HG02610 (cell line): Measurements from ENCODE around the gene CCDC51.
"Not testable (repeated sequence)": the region's sequence is repeated elsewhere in the genome, so short reads cannot be mapped to it uniquely, and the experiment has no call there.

Source experiments
- ATAC-seq: cut with Tn5 transposase; IDR thresholded peaks from one replicate; pipeline ENCODE4 v1.9.1; 2021; ENCODE audit warnings: mild to moderate bottlenecking, moderate library complexity; ENCODE audit not compliant: unreplicated experiment

Gene CCDC51

GRCh38 chr3:48466386-48467109 is 26.6 kb upstream of the CCDC51 start:
- peak; percentile 10 for ATAC-seq

DNA sequence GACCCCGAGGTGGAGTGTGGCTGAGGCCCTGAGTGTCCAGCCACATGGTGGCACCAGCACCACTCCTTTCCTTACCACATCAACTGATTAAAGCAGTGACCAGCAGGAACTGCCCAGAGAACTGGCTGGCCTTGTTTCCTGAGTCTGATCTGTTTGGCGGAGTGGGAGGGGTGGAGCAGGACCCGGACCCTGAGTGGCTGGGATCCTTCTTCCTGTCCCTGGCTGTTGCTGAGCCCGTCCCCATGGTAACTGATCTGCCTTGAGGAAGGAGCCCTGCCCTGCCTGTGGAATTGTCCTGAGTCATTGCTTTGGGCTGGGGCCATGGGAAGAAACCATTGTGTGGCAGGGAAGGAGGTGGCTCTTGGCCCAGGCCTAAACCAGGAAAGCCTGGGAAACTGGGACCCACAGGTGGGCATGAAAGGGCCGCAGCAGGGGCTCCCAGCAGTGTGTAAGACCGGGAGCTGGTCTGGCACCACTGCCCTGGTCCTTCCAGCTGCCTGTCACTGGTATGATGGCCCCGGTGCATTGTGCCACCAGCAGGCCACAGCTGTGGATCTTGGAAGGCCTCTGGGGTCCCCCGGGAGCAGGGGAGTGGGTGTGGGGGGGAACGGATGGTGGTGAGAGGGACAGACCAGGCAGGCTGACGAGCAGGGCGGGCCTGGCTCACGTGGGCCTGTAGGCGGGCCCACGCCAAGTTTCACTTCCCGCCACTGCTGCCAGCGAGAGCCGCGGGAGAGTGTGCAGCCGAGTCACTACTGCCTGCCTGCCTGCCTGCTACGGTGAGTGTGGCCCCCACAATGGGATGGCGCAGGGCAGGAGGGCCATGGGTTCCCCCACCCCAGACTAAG is 25.8 kb upstream of the CCDC51 start:
- peak; percentile 81 for ATAC-seq

- no peak for ATAC-seq
Observed at GRCh38 chr3:48465237-48465530, 25.3 kb upstream of the CCDC51 start.

DNA sequence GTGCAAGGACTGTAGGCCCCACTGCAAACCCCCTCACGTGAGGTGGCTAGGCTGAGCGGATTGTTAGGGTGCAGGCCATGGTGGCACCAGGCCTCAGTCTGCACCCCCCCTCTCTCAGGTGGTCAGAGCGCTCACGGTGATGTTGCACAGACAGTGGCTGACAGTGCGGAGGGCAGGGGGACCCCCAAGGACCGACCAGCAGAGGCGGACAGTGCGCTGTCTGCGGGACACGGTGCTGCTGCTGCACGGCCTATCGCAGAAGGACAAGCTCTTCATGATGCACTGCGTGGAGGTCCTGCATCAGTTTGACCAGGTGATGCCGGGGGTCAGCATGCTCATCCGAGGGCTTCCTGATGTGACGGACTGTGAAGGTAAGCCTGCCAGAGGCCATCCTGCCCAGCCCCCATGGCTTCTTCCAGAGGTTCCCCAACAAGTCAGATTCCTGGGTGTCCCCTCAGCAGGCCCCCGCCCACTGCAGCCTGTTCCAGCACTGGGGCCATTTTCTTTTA is 24.8 kb upstream of the CCDC51 start:
- ATAC-seq = no peak

DNA sequence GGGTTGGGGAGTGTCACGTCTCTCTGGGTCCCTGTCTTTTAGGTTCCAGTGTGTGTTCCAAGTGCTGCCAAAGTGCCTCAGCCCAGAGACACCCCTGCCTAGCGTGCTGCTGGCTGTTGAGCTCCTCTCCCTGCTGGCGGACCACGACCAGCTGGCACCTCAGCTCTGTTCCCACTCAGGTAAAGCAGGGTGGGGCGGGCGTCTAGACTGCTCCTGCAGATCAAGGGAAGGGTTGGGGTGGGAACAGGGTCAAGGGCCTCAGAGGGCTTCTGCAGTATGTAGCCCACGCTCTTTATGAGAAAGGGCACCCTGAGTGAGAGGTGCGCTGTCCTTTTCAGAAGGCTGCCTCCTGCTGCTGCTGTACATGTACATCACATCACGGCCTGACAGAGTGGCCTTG is 23.8 kb upstream of the CCDC51 start:
- ATAC-seq = no peak

DNA sequence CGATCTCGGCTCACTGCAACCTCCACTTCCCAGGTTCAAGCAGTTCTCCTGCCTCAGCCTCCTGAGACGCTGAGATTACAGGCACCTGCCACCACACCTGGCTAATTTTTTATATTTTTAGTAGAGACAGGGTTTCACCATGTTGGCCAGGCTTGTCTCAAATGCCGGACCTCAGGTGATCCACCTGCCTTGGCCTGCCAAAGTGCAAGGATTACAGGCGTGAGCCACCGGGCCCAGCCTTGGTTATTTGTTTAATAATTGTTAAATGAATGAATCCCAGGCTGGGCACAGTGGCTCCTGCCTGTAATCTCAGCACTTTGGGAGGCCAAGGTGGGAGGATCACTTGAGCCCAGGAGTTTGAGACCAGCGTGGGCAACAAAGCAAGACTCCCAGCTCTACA is 21.8 kb upstream of the CCDC51 start:
- not testable (repeated sequence) for ATAC-seq

DNA sequence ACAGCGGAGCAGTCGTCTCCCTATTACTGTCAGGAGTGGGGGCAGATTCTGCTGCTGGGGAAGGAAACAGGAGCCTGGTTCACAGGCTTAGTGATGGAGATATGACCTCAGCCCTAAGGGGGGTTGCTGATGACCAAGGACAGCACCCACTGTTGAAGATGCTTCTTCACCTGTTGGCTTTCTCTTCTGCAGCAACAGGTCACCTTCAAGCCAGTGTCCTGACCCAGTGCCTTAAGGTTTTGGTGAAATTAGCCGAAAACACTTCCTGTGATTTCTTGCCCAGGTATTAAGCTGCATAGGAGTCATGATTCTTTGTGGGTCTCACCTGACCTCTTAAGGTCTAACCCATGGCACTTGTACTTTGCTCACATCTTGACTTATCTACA is 20.6 kb upstream of the CCDC51 start:
- ATAC-seq = no peak

GRCh38 chr3:48459773-48460516 is 20.0 kb upstream of the CCDC51 start:
- ATAC-seq = no peak

DNA sequence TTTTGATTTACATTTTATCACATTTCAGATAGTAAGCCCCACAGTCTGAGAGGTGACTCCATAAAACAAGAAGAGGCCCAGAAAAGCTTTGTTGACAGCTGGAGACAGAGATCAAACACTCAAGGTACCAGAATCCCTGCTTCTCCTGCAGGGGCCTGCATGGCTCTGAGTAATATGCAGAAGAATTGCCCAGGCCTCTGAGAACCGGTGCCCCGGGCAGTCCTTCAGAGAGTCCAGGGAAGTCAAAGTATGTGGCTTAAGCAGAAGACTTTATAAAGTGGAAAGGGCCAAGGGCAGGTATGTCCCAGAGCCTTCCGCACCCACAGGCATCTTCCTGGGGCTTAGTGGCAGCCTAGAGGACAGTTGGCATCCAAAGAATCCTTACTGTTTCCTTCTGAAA is 19.4 kb upstream of the CCDC51 start:
- ATAC-seq = no peak

GRCh38 chr3:48456456-48456855 is 16.5 kb upstream of the CCDC51 start:
- ATAC-seq = no peak

- no peak for ATAC-seq
Observed at GRCh38 chr3:48451270-48451669, 11.4 kb upstream of the CCDC51 start.

DNA sequence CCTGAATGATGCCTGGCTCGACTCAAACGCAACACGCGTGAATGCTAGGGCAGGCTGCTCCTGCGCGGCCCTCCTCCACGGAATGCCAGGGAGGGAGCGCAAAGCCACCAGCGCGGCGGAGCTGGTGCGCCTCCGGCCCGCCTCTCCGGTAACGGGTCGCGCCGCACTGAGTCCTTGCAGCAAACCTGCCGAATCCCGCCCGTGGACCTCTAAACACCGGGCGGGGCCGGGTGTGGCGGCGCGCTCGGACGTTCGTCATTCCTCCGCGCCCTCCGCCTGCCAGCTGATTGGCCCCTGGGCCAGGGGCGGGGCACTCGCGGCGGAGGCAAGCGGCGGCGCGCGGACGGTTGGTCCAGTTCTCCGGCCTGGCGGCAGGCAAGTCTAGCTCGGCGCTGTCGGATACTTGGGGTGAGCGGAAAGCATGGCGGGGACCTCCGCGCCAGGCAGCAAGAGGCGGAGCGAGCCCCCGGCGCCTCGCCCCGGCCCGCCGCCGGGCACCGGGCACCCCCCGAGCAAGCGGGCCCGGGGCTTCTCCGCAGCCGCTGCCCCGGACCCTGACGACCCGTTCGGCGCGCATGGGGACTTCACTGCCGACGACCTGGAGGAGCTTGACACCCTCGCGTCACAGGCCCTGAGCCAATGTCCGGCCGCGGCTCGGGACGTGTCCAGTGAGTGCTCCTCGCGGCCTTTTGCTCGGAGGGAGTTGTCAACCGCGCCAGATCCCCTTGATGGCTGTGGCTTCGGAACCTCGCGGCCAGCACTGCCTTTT is 6.7 kb upstream of the CCDC51 start, which contains the start of gene ATRIP:
Gene ATRIP, plus strand, starts transcription at position 313 of the 769 bp plus-strand sequence. Its CDS starts 109 bp downstream, at position 422.
- peak; percentile 87 for ATAC-seq

DNA sequence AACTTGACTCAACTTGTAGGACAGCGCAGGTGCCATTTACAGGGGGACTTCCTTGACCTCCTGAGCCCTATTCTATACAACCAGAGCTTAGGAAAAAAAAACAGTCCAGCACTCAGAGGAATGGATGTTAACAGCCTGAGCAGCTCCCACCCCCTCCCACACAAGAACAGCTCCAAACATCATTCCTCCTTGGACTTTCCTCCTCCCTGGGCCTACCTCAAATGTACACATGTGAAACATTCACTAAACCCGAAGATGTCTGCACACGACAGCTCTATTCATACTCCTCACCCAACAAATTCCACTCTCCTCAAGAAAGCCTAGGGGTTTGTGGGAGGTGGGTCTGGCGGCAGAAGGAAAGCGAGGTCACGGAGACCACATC is 6.1 kb upstream of the CCDC51 start:
- ATAC-seq = no peak

DNA sequence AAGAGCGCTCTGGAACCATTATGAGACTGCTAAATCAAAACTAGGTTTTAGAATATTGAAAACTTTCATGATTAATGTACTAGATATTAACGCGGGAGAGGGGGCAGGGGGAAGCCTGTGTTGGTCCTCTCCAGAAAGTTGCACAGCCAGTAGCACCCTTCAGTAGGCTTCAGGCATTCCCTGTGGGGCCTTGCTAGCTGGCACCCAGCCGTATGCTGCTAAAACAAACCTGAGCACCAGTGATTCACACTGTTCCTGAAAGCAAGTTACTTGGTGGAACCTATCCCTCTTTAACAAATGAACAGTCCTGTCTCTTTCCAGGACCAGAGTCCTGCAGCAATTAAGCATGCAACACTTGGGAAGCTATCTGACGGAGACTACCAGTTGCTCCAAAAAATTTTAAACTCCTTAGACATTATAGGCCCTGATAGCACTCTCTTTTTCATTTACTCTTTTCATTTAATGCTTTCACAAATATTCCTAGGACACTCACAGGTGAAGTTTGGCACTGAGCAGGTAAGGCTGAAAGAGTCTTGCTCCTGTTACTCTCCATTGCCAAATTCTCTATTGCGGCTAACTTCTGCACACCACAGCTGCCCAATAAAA is 5.5 kb upstream of the CCDC51 start:
- ATAC-seq = no peak

- ATAC-seq = no peak
Observed at GRCh38 chr3:48441940-48442339, 2.0 kb upstream of the CCDC51 start.

DNA sequence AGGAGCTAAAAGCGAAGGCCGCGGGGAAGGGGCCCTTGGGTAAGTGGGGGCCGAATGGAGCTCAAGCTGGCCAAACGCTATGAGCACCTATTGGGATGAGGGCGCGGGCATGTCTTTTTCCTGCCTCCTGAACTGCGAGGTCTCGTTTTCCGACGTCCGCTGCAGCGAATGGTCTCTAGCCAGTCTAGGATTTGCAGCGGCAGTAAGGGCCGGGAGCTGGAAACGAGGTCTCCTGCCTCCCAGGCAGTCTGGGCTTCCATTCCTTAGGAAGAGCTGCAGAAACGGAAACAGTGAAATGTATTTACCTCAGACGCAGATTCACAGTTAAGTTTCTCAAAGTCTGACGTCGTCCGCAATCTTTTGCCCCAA is 655 bp upstream of the CCDC51 start:
- no peak for ATAC-seq

GRCh38 chr3:48437812-48438211 is 2.1 kb downstream of the CCDC51 start:
- no peak for ATAC-seq

DNA sequence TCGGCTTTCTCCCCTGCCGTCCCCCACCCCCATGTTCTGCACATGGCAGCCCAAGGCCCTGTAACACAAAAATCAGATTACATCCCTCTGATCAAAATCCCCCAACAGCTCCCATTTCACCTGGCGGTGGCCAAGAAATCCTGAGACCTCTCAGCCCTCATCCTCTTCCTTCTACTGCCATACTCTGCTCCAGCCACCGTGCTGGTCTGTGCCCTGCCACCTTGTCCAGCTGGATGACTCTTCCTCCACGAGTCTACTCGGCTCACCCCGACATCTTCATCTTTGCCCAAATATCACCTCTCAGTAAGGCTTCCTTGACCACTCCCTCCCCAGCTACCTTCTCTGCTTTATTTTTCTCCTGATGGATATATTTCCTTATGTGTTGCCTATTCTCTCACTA is 3.1 kb downstream of the CCDC51 start:
- no peak for ATAC-seq

DNA sequence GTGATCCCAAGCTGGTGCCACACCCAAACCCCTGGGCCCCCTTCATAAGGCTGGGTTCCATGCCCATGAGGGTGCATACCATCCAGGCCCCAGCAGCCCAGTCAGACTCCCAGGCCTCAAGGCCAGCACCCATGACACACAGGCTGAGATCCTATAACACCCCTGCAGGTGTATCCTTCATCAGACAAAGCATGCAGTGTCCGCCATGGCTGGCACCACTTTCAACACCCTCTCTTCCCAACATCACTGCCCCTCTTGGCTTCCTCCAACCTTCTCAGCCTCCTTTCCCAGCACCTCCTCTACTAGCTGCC is 3.5 kb downstream of the CCDC51 start:
- ATAC-seq = no peak

DNA sequence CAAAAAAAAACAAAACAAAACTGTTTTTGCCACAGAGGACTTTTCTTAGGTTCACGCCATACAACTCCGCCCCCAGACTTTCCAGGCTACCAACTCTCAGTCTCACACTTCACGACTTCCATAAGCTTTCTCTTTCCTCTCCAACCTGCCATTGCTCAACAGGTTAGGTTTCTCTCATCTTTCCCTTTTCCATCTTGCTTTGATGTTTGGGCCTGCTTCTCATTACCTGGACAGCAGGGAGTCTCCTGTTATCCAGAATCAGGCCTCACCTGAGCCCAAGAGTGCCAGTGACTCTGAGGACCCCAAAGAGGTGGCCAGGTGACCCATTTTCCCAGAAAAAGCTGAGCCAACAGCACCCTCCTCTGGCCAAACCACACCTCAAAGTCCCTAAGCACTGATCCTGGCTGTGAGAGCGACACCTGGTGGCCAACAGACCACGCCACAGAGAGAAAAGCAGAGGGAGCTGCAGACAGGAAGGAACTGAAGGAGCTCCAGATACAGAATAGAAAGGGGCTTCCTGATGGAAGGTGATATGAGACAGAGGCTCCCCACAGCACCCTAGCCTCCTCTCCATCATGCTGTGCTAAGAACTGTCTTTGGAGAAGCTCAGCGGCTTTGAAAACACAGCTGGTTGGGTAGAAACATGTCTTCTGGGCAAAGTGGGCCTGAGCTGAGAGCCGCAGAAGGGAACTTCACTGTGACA is 4.0 kb downstream of the CCDC51 start:
- no peak for ATAC-seq
